Stomach (tissue), 9 donors: ENCODE results near the gene TRIM5. TPM values are rescaled to one million over a fixed set of nuclear protein-coding genes. Genes with fewer than 3 reads are reported as not detected.

Experiments used
- DNase-seq, 2 donors: peaks; one replicate each; pipeline versions ENCODE4 v3.0.0 to v3.0.0-alpha.2; 2013 to 2019
- H3K27ac ChIP-seq, 5 donors: fragments of 200-600 bp in 4 of 5; sonication (generic) in 4 of 5; one replicate each; pipeline ENCODE4 v1.5.1; 2013 to 2019; ENCODE audit warnings: mild to moderate bottlenecking in 1 of 5, moderate library complexity in 1 of 5
- H3K27me3 ChIP-seq, 3 donors: fragments of 200-600 bp; sonication (generic); one replicate each; pipeline ENCODE4 v1.5.1; 2017 to 2019; ENCODE audit warnings: mixed run types in 1 of 3
- H3K36me3 ChIP-seq, 4 donors: fragments of 200-600 bp; sonication (generic); 1 replicate in 3 of 4; 2 replicates in 1 of 4; pipeline ENCODE4 v1.5.1; 2016 to 2019
- H3K4me1 ChIP-seq, 4 donors: fragments of 200-600 bp; sonication (generic); one replicate each; pipeline ENCODE4 v1.5.1; 2016 to 2019
- H3K4me3 ChIP-seq, 4 donors: fragments of 200-600 bp; sonication (generic) in 3 of 4; one replicate each; pipeline ENCODE4 v1.5.1; 2016 to 2019; ENCODE audit warnings: mild to moderate bottlenecking in 1 of 4
- H3K9me3 ChIP-seq, 4 donors: fragments of 200-600 bp; sonication (generic); one replicate each; pipeline ENCODE4 v1.5.1; 2016 to 2019
- CTCF ChIP-seq, 7 experiments: fragments of 450-650 bp in 4 of 7; fragments of 200-600 bp in 3 of 7; sonication (generic) in 3 of 7; IDR thresholded peaks; one replicate each; pipeline ENCODE4 v1.5.1; 2016 to 2019; ENCODE audit warnings: antibody characterized with exemption in 7 of 7, control low read depth in 2 of 7, mild to moderate bottlenecking in 1 of 7
- EP300 ChIP-seq: sonication (generic); formaldehyde crosslinking; IDR thresholded peaks from one replicate; pipeline ENCODE4 v1.6.1; 2017; ENCODE audit warnings: antibody characterized with exemption
- POLR2A ChIP-seq, 4 donors: fragments of 450-650 bp; IDR thresholded peaks; one replicate each; pipeline ENCODE4 v1.6.1; 2016; ENCODE audit warnings: antibody characterized with exemption in 4 of 4, control low read depth in 2 of 4, mild to moderate bottlenecking in 1 of 4, moderate library complexity in 1 of 4
- POLR2AphosphoS5 ChIP-seq, 3 donors: sonication (generic); formaldehyde crosslinking; IDR thresholded peaks; one replicate each; pipeline ENCODE4 v1.6.1; 2016; ENCODE audit warnings: antibody characterized with exemption in 3 of 3
- WGBS, 5 donors: extraction: QIAGEN DNeasy Blood & Tissue Kit in 3 of 5; methylation state at CpG; one replicate each; pipeline versions ENCODE4 v1.1.5 to v1.1.7; 2013 to 2018; 5-methylcytosine and 5-hydroxymethylcytosine counted together
- intact Hi-C: fragments of 100-400 bp; cut with DNase I; formaldehyde crosslinking; loops from one replicate; pipeline ENCODE4 v1.15.1; 2023; ENCODE audit warnings: low total_unique reads
- polyA plus RNA-seq, 3 donors: library from polyadenylated mRNA; stranded (reverse); fragments of 200-250 nt; gene quantifications; one replicate each; pipeline ENCODE4 v1.2.3, GENCODE V29; 2013
- total RNA-seq, 5 donors: library from RNA; depleted of rRNA; stranded (reverse); fragments of >200 nt; gene quantifications; one replicate each; pipeline versions ENCODE4 v1.1.0 to v1.2.3, GENCODE V29; 2014 to 2016
- donor health status: healthy with polysubstance abuse.
- donor health status: Bipolar disorder and iron deficiency.
- donor health status: healthy.

Gene TRIM5
- total and polyA plus RNA-seq, 8 donors = 4.2 to 81.4 (median 12.6) TPM; not detected in 1

GRCh38 chr11:5679811-5680210, 5.1 kb downstream of the TRIM5 start:
- WGBS, 5 donors = 95 to 97% (median 96%) methylated on average over 7 of the region's 7 CpGs
- H3K36me3 ChIP-seq = peaks cover 13 to 48% (median 32%) of the 10 kb centered on the region in 4 donors
- no peaks in the 10 kb centered on the region for H3K9me3 ChIP-seq
- DNase-seq = no peak
- intact Hi-C loops = no loop called here
- H3K4me1 ChIP-seq = peaks cover 0 to 29% (median 9%) of the 10 kb centered on the region in 4 donors
- no peak overlapping the region for H3K4me3 ChIP-seq
- TF ChIP-seq POLR2AphosphoS5 (IDR thresholded peaks at IDR 0.05) = no peak
- no peak for TF ChIP-seq CTCF (IDR thresholded peaks at IDR 0.05)
- TF ChIP-seq EP300 = no peak
- no peak for TF ChIP-seq POLR2A (IDR thresholded peaks at IDR 0.05)
- H3K27ac ChIP-seq = no peak overlapping the region
- no peaks in the 10 kb centered on the region for H3K27me3 ChIP-seq

DNA sequence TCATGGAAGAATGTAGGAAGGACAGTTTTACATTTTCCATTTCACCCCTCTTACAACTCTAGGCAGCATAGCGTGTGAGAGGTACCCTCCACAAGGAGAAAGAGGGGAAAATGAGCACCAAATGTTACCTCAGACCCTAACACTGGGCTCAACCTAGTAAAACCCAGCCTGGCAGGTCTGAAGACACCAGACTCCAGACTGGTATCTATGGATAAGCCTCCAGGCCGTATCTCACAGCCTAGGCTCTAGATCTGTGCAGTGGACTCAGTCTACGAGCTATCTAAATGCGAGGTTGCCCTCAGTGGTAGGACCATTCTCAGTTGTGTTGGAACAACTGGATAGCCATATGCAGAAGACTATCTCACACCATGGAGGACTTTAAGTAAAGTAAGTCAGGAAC, 10.5 kb downstream of the TRIM5 start:
- no peaks in the 10 kb centered on the region for H3K9me3 ChIP-seq
- H3K27me3 ChIP-seq = no peaks in the 10 kb centered on the region
- H3K4me3 ChIP-seq = no peak overlapping the region
- H3K27ac ChIP-seq = no peak overlapping the region
- H3K36me3 ChIP-seq = peaks cover 18 to 58% (median 52%) of the 10 kb centered on the region in 4 donors
- no peaks in the 10 kb centered on the region for H3K4me1 ChIP-seq
- 94 to 97% (median 95%) methylated on average over 4 of the region's 4 CpGs for WGBS, 5 donors
- intact Hi-C loops = no loop called here
- no peak for DNase-seq
- TF ChIP-seq POLR2A (IDR thresholded peaks at IDR 0.05) (no peak), EP300 (no peak), POLR2AphosphoS5 (IDR thresholded peaks at IDR 0.05) (no peak), CTCF (IDR thresholded peaks at IDR 0.05) (no peak)

GRCh38 chr11:5671831-5672230, 13.0 kb downstream of the TRIM5 start:
- intact Hi-C loops = no loop called here
- H3K4me3 ChIP-seq = no peak overlapping the region
- no peak overlapping the region for H3K27ac ChIP-seq
- no peak for DNase-seq
- H3K9me3 ChIP-seq = no peaks in the 10 kb centered on the region
- H3K36me3 ChIP-seq = peaks cover 5 to 59% (median 55%) of the 10 kb centered on the region in 4 donors
- TF ChIP-seq EP300 (no peak), POLR2A (IDR thresholded peaks at IDR 0.05) (no peak)
- H3K27me3 ChIP-seq = no peaks in the 10 kb centered on the region
- H3K4me1 ChIP-seq = no peaks in the 10 kb centered on the region

GRCh38 chr11:5666402-5666793, 18.5 kb downstream of the TRIM5 start:
- Histone ChIP-seq H3K9me3 (no peaks in the 10 kb centered on the region), H3K36me3 (peaks cover 8 to 90% (median 83%) of the 10 kb centered on the region in 4 donors), H3K27ac (no peak overlapping the region), H3K4me3 (no peak overlapping the region), H3K4me1 (no peaks in the 10 kb centered on the region), H3K27me3 (no peaks in the 10 kb centered on the region)
- no peak for DNase-seq
- intact Hi-C loops = no loop called here
- TF ChIP-seq POLR2AphosphoS5 (IDR thresholded peaks at IDR 0.05) = no peak
- no peak for TF ChIP-seq CTCF (IDR thresholded peaks at IDR 0.05)
- no peak for TF ChIP-seq EP300
- no peak for TF ChIP-seq POLR2A (IDR thresholded peaks at IDR 0.05)
- 79 to 87% (median 82%) methylated on average over 6 of the region's 6 CpGs for WGBS, 5 donors

DNA sequence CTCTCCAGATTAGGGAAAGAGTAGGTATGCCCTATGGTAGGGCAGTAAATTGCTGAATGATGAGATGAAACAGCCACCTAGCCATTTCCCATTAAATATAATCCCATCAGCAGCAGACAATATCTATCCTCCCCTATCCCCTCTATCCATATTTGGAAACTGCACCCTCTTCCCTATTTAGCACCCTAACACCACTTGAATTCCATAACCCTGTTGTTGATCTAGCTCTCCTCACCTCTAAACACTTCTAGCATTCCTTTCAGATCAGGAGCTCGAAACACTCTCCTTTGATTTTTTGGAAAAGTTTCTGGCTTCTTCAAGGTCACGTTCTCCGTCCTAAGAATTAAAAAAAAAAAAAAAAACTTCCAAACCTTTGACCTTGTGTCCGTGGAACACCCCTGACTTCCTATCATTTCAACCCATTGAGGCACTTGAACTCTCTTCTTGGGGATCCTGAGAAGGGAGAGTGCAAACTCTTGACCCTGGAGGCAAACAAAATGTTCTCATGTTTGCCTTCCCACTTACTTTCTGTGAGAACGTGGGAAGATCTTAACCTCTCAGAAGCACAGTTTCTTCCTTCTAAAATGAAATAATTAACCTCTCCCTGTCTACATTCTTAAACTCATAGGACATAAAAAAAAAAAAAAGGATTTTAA, 19.0 kb downstream of the TRIM5 start:
- Histone ChIP-seq H3K4me3 (no peak overlapping the region), H3K36me3 (peaks cover 8 to 90% (median 79%) of the 10 kb centered on the region in 4 donors), H3K4me1 (no peaks in the 10 kb centered on the region), H3K27ac (no peak overlapping the region), H3K27me3 (no peaks in the 10 kb centered on the region), H3K9me3 (no peaks in the 10 kb centered on the region)
- DNase-seq = no peak
- TF ChIP-seq POLR2A (IDR thresholded peaks at IDR 0.05) (no peak), EP300 (no peak), POLR2AphosphoS5 (IDR thresholded peaks at IDR 0.05) (no peak), CTCF (IDR thresholded peaks at IDR 0.05) (no peak)
- intact Hi-C loops = no loop called here
- 65 to 76% (median 75%) methylated on average over 5 of the region's 5 CpGs for WGBS, 5 donors
